Measurements from ENCODE around the gene CSF2RB.

CSF2RB gene

DNA sequence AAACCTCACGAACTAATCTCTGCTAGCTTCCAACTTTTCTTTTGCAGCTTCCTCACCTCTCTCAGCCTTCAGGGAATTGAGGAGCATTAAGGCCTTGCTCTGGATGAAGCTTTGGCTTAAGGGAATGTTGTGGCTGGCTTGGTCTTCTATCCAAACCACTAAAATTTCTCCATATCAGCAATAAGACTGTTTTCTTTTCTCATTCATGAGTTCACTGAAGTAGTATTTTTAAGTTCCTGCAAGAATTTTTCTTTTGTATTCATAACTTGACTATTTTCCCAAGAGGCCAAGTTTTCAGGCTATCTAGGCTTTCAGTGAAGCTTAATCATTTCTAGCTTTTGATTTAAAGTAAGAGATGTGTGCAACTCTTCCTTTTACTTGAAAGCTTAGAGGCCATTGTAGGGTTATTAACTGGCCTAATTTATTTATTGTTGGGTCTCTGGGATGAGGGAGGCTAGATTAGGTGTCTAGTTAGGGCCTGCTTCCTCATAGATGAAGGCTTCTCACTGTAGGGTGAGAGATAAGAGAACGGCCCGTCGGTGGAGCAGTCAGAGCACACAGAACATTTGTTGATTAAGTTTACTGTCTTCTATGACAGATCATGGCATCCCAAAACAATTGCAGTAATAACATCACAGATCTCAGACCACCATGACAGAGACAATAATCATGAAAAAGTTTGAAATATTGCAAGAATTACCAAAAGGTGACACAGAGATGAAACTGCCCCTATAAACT, 33.2 kb downstream of the CSF2RB start:
- no peak for FAIRE-seq
- TF ChIP-seq, protein P1, sequence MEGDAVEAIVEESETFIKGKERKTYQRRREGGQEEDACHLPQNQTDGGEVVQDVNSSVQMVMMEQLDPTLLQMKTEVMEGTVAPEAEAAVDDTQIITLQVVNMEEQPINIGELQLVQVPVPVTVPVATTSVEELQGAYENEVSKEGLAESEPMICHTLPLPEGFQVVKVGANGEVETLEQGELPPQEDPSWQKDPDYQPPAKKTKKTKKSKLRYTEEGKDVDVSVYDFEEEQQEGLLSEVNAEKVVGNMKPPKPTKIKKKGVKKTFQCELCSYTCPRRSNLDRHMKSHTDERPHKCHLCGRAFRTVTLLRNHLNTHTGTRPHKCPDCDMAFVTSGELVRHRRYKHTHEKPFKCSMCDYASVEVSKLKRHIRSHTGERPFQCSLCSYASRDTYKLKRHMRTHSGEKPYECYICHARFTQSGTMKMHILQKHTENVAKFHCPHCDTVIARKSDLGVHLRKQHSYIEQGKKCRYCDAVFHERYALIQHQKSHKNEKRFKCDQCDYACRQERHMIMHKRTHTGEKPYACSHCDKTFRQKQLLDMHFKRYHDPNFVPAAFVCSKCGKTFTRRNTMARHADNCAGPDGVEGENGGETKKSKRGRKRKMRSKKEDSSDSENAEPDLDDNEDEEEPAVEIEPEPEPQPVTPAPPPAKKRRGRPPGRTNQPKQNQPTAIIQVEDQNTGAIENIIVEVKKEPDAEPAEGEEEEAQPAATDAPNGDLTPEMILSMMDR (IDR thresholded peaks at IDR 0.05; ENCODE audit: insufficient read depth, missing control alignments) = no peak
- DNase-seq (ENCODE audit: insufficient read length, low spot score) = no peak

DNA sequence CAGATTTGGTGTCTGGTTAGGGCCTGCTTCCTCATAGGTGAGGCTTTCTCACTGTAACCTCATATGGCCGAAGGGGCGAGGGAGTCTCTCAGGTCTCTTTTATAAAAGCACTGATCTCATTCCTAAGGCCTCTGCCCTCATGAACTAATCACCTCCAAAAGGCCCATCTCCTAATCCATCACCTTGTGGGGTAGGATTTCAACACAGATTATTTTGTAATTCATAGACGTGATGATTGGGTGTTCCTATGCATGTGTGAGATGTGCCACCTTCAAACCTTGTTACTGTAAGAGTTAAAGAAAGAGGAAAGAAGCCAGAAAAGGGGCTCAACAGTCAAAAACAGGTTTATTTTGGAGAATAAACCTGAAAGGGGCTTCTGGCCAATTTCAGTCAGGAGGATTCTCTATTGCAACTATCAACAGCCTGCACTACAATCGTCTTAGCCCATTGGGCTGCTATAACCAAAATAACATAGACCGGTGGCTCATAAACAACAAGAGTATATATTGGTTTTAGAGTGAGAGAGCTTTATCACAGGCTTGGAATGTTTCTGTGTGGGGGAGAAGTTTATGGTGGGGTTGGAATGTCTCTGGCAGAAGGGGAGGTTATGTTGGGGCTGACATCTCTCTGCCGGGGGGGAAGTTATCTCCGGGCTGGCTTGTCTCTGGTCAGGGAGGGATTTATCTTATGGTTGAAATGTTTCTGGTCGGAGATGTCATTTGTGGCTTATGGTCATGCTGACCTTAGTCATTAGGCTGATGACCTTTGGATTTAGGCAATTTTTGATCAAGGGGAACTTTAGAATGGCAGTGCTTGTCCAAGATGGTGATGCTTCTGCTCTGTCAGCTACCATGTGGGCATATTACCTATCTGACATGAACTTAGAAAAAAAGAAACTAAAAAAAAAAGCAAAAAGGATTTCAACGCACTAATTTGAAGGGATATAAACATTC, 35.1 kb downstream of the CSF2RB start:
- FAIRE-seq = no peak
- TF ChIP-seq, protein P1 (IDR thresholded peaks at IDR 0.05; ENCODE audit: insufficient read depth, missing control alignments) = no peak

DNA sequence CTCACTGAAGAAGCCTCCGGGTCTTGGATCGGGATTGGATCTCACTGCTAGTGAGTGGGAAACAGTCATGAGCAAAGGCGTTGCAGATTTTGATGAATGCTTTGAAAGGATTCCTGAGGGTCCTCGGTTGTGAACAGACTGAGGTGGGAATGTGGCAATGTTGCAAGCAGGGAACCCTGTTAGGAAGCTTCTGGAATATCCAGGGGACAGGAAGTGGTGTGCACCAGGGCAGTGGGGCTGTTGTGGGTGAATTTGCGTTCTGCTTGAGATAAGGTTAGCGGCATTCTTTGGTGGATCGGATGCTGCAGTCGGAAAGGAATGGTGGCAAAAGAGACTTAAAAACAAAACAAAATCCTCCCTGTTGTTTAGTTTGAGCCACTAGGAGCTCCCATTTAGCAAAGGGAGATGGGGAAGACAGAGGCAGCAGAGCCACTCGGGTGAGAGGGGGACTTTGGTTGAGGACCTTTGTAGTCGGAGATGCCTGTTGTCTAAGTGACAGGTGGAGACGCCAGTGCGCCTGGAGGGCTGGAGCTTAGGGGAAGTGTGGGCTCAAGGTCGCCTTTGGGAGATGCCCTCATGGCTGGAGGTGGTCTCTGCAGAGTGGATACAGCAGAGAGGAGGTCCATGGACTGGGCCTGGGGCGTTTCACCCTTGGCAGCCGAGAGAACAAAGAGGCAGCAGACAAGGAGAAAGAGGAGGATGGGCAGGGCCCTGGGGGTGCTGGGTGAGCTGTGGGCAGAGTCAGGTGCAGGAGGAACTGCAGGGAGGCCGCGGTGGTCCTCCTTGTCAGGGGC, 37.6 kb downstream of the CSF2RB start:
- DNase-seq (ENCODE audit: insufficient read length, low spot score) = no peak
- no peak for FAIRE-seq
- TF ChIP-seq, protein P1 (IDR thresholded peaks at IDR 0.05; ENCODE audit: insufficient read depth, missing control alignments) = no peak

More for the DNA sequence above, 35.1 kb downstream of the CSF2RB start:
- no peak for DNase-seq (ENCODE audit: insufficient read length, low spot score)

DNA sequence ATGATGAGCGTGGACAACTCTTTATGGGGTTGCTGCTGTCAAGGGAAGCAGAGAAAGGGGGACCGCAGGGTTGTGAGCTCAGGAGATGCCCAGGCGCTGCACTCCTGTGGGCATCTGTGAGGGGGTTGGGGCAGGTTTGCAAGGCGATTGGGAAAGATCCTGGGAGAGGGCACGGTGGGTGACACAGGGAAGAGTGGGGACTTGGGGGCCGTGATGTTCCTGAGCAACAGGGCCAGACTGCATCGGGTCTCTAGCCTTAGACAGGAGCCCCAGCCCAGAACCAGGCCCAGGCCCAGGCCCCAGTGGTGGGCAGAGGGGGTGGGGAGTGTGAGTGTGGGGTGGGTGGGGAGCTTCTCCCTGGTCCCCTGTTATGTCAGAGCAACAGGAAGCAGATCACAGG, 38.3 kb downstream of the CSF2RB start:
- TF ChIP-seq, protein P1 (IDR thresholded peaks at IDR 0.05; ENCODE audit: insufficient read depth, missing control alignments) = no peak
- no peak for FAIRE-seq

DNA sequence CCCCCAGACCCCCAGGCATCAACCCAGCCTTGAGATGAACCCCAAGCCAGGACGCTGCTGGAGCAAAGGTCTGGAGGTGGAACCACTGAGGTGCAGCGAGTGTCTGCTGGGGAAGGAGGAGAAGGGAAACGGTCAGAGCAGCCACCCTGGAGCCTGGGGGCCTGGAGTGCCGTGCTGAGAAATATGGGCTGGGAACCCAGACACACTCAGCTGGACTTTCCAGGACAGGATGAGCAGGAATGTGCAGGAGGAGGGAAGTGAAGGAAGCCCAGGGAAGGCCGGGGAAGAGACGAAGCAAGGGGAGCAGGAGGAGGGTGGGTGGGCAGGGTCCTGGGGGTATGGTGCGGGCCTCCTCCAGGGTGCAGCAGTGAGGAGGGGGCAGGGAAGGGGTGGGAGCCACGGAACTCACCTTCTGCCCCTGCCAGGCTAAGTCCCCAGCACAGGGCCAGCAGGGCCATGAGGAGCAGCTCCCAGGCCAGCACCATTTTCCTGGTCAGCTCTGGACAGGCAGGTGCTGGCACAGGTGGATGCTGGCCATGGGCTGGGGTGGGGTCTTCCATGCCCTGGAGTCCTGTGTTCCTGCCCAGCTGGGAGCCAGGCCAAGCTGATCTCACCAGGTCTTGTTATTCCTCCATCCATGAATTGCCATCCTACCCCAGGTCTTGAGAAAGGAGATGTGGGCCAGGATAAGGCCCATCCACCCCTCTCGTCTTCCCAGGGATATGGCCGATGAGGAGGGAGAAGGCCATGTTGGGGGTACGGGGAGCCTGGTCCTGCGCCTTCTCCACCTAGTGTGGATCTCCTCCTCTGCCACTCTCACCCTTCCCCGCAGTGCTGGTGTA, 40.0 kb downstream of the CSF2RB start:
- TF ChIP-seq, protein P1 (IDR thresholded peaks at IDR 0.05; ENCODE audit: insufficient read depth, missing control alignments) = no peak
- FAIRE-seq (no peak), DNase-seq (ENCODE audit: insufficient read length, low spot score) (no peak)

More for the DNA sequence above, 38.3 kb downstream of the CSF2RB start:
- no peak for DNase-seq (ENCODE audit: insufficient read length, low spot score)

All from D721Med (cell line).